ENCODE data around the gene EPB41.

DNA sequence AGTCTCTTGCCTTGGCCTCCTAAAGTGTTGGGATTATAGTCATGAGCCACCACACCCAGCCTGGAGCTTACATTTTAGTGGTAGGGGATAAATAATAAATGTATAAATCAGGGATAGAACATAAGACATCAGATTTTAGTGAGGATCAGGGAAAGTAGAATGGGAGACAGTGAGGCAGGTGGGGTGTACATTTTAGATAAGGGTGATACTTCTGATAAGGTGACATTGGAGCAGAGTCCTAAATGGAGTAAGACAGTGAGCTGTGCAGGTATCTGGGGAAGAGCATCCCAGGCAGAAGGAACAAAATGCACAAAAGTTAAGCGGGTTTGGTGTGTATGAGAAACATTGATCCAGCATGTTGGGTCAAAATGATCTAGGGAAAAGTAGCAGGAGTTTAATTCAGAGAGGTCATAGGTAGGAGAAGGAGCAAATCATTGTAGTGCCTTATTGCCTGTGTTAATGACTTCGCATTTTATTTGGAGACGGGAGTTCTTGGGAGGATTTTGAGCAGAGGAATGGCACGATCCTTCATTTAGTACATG is 11.1 kb downstream of the EPB41 start:
- TF ChIP-seq, protein P1, sequence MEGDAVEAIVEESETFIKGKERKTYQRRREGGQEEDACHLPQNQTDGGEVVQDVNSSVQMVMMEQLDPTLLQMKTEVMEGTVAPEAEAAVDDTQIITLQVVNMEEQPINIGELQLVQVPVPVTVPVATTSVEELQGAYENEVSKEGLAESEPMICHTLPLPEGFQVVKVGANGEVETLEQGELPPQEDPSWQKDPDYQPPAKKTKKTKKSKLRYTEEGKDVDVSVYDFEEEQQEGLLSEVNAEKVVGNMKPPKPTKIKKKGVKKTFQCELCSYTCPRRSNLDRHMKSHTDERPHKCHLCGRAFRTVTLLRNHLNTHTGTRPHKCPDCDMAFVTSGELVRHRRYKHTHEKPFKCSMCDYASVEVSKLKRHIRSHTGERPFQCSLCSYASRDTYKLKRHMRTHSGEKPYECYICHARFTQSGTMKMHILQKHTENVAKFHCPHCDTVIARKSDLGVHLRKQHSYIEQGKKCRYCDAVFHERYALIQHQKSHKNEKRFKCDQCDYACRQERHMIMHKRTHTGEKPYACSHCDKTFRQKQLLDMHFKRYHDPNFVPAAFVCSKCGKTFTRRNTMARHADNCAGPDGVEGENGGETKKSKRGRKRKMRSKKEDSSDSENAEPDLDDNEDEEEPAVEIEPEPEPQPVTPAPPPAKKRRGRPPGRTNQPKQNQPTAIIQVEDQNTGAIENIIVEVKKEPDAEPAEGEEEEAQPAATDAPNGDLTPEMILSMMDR (conservative IDR thresholded peaks at IDR 0.05; ENCODE audit: low read depth, low read length), result no peak
- no peak for TF ChIP-seq MXI1 (IDR thresholded peaks at IDR 0.05; ENCODE audit: borderline replicate concordance, low read depth, low read length)
- no peak for TF ChIP-seq RAD21 (IDR thresholded peaks at IDR 0.05; ENCODE audit: low read length)
- TF ChIP-seq POLR2A (IDR thresholded peaks at IDR 0.05; ENCODE audit: low read depth, low read length), result no peak
- no peak for TF ChIP-seq SMC3 (IDR thresholded peaks at IDR 0.05; ENCODE audit: low read depth, low read length)
- no peak for TF ChIP-seq MAZ (IDR thresholded peaks at IDR 0.05; ENCODE audit: borderline replicate concordance, low read depth, low read length)
- no peak for TF ChIP-seq MAFK (IDR thresholded peaks at IDR 0.05; ENCODE audit: low read depth, low read length)
- no peak for TF ChIP-seq NFE2L2 (IDR thresholded peaks at IDR 0.05; ENCODE audit: low read depth, low read length)
- TF ChIP-seq CEBPB (IDR thresholded peaks at IDR 0.05; ENCODE audit: low read depth, low read length), result no peak
- no peak for TF ChIP-seq CHD1 (IDR thresholded peaks at IDR 0.05; ENCODE audit: low read depth, low read length)
- TF ChIP-seq, protein P2, sequence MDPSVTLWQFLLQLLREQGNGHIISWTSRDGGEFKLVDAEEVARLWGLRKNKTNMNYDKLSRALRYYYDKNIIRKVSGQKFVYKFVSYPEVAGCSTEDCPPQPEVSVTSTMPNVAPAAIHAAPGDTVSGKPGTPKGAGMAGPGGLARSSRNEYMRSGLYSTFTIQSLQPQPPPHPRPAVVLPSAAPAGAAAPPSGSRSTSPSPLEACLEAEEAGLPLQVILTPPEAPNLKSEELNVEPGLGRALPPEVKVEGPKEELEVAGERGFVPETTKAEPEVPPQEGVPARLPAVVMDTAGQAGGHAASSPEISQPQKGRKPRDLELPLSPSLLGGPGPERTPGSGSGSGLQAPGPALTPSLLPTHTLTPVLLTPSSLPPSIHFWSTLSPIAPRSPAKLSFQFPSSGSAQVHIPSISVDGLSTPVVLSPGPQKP (IDR thresholded peaks at IDR 0.05; ENCODE audit: borderline replicate concordance, low read depth, low read length), result no peak
- TF ChIP-seq, protein P3, sequence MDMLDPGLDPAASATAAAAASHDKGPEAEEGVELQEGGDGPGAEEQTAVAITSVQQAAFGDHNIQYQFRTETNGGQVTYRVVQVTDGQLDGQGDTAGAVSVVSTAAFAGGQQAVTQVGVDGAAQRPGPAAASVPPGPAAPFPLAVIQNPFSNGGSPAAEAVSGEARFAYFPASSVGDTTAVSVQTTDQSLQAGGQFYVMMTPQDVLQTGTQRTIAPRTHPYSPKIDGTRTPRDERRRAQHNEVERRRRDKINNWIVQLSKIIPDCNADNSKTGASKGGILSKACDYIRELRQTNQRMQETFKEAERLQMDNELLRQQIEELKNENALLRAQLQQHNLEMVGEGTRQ (IDR thresholded peaks at IDR 0.05; ENCODE audit: low read depth, low read length), result no peak
- no peak for TF ChIP-seq RFX5 (IDR thresholded peaks at IDR 0.05; ENCODE audit: low read depth, low read length)
- TF ChIP-seq BHLHE40 (IDR thresholded peaks at IDR 0.05; ENCODE audit: low read depth, low read length), result no peak

Measured in IMR-90 (cell line).